Esophagus muscularis mucosa (tissue), 4 donors: ENCODE results near the gene TMEM259.

Experiments used
- CTCF ChIP-seq, 3 experiments: fragments of 200-600 bp in 2 of 3; fragments of 450-650 bp in 1 of 3; sonication (generic) in 2 of 3; IDR thresholded peaks; one replicate each; pipeline ENCODE4 v1.5.1; 2017 to 2019; ENCODE audit warnings: antibody characterized with exemption in 3 of 3, mild to moderate bottlenecking in 2 of 3, moderate library complexity in 1 of 3
- EP300 ChIP-seq: sonication (generic); formaldehyde crosslinking; IDR thresholded peaks from one replicate; pipeline ENCODE4 v1.6.1; 2017; ENCODE audit warnings: antibody characterized with exemption
- POLR2A ChIP-seq: fragments of 450-650 bp; IDR thresholded peaks from one replicate; pipeline ENCODE4 v1.6.1; 2017; ENCODE audit warnings: antibody characterized with exemption, moderate library complexity, mild to moderate bottlenecking, low read depth
- POLR2AphosphoS5 ChIP-seq, 2 donors: sonication (generic); formaldehyde crosslinking; IDR thresholded peaks; one replicate each; pipeline ENCODE4 v1.6.1; 2017; ENCODE audit warnings: antibody characterized with exemption in 2 of 2

- TF ChIP-seq EP300 = no peak
- no peak for TF ChIP-seq POLR2A
- no peak for TF ChIP-seq CTCF (IDR thresholded peaks at IDR 0.05)
- no peak for TF ChIP-seq POLR2AphosphoS5 (IDR thresholded peaks at IDR 0.05)
Observed at GRCh38 chr19:1017115-1017905, 3.6 kb downstream of the TMEM259 start.
